Fibroblast of pulmonary artery (primary cell): ENCODE results near the gene RPL10A.

Experiments
- DNase-seq: peaks from one replicate; pipeline ENCODE4 v3.0.0-alpha.2; 2010; ENCODE audit warnings: low read depth
- H3K4me3 ChIP-seq: replicated peaks from 2 replicates; pipeline ENCODE4 v1.5.1; 2011; ENCODE audit warnings: low read depth, mild to moderate bottlenecking, control low read depth, low read length, moderate library complexity
- CTCF ChIP-seq: IDR thresholded peaks from 2 replicates; pipeline ENCODE4 v1.5.1; 2011; ENCODE audit warnings: mild to moderate bottlenecking, control low read depth, low read length, inconsistent platforms; ENCODE audit errors: missing control alignments

The RPL10A gene

GRCh38 chr6:35468181-35468979, at the start of gene RPL10A:
RPL10A (plus strand) TSS chr6:35468401; CDS start chr6:35468435, 34 bp downstream.
- peak within 1 kb of the TSS; percentile 92 for H3K4me3 ChIP-seq

GRCh38 chr6:35419417-35419816, 48.8 kb upstream of the RPL10A start:
- DNase-seq, result peak; percentile 77
- TF ChIP-seq CTCF, result peak; percentile 48

More at GRCh38 chr6:35468181-35468979, at the start of gene RPL10A:
- peak; percentile 98 for DNase-seq
- peak; percentile 91 for TF ChIP-seq CTCF

GRCh38 chr6:35419961-35420360, 48.2 kb upstream of the RPL10A start:
- no peak for TF ChIP-seq CTCF
- H3K4me3 ChIP-seq, result no peak overlapping the region

More at GRCh38 chr6:35419417-35419816, 48.8 kb upstream of the RPL10A start:
- H3K4me3 ChIP-seq, result no peak overlapping the region

GRCh38 chr6:35425284-35425683, 42.9 kb upstream of the RPL10A start:
- peak; percentile 92 for DNase-seq
- TF ChIP-seq CTCF, result no peak
- no peak overlapping the region for H3K4me3 ChIP-seq

More at GRCh38 chr6:35419961-35420360, 48.2 kb upstream of the RPL10A start:
- no peak for DNase-seq

- DNase-seq, result no peak
- TF ChIP-seq CTCF, result no peak
- no peak overlapping the region for H3K4me3 ChIP-seq
These were observed 42.1 kb upstream of the RPL10A start for GRCh38 chr6:35426074-35426473.

- no peak overlapping the region for H3K4me3 ChIP-seq
- DNase-seq, result no peak
- TF ChIP-seq CTCF, result no peak
These were observed 40.8 kb upstream of the RPL10A start for GRCh38 chr6:35427435-35427834.
